Activated CD4-positive, CD25-positive, alpha-beta regulatory T cell treated with anti-CD3 and anti-CD28 coated beads, Interleukin-2, amount 50 U/mL, for 24 hours (primary cell): Measurements from ENCODE around the gene PERM1.
"Not testable (repeated sequence)": the region's sequence is repeated elsewhere in the genome, so short reads cannot be mapped to it uniquely, and the experiment has no call there.

Experiments
- ATAC-seq, 2 donors: fragments of 150-1000 bp; cut with Tn5 transposase; one replicate each; pipeline ENCODE4 v1.10.0; 2021; ENCODE audit warnings: mild to moderate bottlenecking in 1 of 2, moderate library complexity in 1 of 2

Gene PERM1

DNA sequence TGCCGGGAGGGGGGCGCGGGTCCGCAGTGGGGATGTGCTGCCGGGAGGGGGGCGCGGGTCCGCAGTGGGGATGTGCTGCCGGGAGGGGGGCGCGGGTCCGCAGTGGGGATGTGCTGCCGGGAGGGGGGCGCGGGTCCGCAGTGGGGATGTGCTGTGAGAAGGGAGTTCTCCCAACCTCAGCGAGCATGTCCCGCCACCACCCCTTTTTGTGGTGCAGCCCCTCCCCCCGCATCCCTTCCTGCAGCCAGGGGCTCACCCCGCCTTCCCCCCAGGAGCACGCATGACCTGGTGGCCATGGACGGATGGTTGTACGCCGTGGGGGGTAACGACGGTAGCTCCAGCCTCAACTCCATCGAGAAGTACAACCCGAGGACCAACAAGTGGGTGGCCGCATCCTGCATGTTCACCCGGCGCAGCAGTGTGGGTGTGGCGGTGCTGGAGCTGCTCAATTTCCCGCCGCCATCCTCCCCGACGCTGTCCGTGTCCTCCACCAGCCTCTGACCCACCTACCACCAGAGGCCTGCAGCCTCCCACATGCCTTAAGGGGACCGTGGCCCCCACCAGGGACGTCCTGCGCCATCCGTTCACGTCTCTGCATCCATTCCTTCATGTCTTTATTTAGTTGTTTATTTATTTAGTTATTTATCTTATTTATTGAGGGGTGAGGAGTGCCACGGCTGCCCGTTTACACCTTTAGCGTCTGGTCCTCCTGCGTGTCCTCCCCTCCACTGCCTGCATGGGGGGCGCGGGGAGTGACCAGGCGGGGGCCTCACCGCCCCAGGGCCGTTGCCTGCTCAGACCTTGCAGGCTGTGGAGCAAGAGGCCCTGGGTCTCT is 17.0 kb downstream of the PERM1 start:
- no peak for ATAC-seq

GRCh38 chr1:963746-964525 is 18.0 kb downstream of the PERM1 start:
- ATAC-seq, result no peak

GRCh38 chr1:963301-963651 is 18.6 kb downstream of the PERM1 start:
- ATAC-seq, result no peak

- ATAC-seq, result no peak
These were observed 19.3 kb downstream of the PERM1 start for GRCh38 chr1:962381-963300.

DNA sequence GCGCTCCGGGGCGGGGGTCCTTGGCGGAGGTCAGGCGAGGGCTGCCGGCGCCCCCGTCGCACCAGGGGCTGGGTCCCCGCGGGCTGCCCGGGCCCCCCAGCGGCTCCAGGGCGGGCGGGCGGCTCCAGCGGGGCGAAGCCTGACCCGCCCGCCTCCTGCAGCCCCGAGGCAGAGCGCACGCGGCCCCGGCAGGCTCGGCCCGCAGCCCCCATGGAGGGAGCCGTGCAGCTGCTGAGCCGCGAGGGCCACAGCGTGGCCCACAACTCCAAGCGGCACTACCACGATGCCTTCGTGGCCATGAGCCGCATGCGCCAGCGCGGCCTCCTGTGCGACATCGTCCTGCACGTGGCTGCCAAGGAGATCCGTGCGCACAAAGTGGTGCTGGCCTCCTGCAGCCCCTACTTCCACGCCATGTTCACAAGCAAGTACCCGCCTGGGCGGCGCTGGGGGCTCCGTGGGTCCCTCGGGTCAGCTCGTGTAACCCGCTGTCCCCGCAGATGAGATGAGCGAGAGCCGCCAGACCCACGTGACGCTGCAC is 20.7 kb downstream of the PERM1 start:
- ATAC-seq, result no peak

GRCh38 chr1:960363-961131 is 21.3 kb downstream of the PERM1 start, which contains the start of gene KLHL17:
KLHL17 (plus strand) TSS chr1:960584; CDS start chr1:960694, 110 bp downstream.
- peak; percentile 60 to 65 for ATAC-seq

DNA sequence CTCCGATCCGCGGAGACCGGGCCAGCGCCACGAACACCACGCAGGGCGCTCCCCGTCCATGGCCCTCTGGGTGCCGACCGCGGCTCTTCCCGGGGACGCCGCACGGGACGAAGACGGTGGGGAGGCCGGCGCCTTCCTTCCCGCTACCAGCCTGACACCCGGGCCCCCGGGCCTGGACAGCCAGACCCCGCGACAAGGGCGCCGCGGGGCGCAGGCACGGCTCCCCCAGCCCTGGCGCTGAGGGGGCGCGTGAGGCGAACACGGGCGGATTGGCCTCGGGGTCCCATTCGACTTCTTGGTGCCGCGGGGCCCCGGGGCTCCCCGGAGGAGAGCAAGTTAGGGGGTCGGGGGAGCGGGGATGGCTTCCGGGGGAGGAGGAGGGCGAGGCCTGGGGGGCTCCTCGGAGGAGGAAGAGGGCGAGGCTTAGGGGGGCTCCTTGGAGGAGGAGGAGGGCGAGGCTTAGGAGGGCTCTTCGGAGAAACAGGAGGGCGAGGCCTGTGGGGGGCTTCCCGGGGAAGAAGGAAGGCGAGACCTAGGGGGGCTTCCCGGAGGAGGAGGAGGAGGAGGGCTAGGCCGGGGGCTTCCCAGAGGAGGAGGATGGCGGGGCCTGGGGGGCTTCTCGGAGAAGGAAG is 22.0 kb downstream of the PERM1 start:
- peak in 1 of 2 donors; percentile 10 for ATAC-seq

DNA sequence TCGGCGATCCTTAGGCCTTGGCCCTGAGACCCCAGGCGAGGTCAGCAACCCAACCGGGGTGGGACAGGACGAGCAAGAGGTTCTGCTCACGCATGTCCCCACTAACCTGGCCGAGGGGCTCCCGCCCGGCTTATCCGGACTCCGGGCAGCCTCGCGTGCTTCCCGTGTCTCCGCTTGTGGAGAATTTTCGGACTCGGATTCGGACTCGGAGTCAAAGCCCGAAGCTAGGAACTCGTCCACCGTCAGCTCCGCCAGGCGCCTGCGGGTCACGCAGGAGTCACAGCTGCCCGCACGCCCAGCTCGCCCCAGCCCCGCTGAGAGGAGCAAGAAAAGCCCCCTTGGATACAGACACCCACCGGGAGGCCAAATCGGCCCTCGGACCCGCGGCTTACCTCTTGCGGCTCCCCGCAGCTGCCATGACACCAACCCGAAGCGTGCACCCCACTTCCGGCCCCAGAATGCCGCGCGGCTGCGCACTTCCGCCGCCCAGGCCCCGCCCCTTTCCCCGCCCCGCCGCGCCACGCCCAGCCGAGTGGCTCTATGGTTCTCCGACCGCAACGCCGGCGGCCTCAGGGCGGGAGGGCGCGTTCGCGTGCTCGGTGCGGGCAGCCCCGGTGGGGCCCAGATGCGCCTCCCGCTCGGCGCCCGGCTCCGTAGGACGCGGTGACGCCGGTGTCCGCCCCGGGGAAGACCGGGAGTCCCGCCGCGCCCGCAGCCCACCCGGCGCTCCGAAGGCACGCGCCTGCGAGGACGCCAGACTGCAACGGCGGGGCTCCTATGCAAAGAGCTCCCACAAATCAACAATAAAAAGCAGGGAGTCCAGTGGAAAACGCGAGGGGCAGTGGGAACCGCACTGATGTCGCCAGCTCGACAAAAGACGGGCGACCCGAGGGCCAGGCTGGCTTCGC is 22.8 kb downstream of the PERM1 start, which contains the start of gene NOC2L:
Gene NOC2L (minus strand): TSS at position 434 of the 908 bp plus-strand sequence. CDS start 16 bp downstream, at position 418.
- ATAC-seq, result peak; percentile 89 to 90

GRCh38 chr1:956636-957035 is 25.3 kb downstream of the PERM1 start:
- ATAC-seq, result no peak

DNA sequence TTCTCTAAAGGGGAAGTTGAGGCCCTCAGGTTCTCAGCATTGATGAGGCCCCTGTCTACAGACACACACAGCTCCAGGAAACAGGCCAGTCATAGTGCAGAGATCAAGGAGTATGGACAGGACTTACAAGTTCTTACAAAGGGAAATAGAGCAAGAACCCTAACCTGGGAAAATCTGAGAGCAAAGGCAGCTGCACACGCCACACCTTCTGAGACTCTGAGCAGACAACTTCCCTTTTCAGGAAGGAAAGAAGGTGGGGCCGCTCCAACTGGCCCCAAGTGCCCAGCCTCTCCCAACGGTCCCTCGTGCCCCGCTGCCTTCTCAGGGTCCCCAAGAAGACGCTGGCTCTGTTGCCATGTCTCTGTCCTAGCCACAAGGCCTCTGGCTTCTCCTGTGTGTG is 26.4 kb downstream of the PERM1 start:
- ATAC-seq, result no peak

GRCh38 chr1:954927-955326 is 27.0 kb downstream of the PERM1 start:
- no peak for ATAC-seq

DNA sequence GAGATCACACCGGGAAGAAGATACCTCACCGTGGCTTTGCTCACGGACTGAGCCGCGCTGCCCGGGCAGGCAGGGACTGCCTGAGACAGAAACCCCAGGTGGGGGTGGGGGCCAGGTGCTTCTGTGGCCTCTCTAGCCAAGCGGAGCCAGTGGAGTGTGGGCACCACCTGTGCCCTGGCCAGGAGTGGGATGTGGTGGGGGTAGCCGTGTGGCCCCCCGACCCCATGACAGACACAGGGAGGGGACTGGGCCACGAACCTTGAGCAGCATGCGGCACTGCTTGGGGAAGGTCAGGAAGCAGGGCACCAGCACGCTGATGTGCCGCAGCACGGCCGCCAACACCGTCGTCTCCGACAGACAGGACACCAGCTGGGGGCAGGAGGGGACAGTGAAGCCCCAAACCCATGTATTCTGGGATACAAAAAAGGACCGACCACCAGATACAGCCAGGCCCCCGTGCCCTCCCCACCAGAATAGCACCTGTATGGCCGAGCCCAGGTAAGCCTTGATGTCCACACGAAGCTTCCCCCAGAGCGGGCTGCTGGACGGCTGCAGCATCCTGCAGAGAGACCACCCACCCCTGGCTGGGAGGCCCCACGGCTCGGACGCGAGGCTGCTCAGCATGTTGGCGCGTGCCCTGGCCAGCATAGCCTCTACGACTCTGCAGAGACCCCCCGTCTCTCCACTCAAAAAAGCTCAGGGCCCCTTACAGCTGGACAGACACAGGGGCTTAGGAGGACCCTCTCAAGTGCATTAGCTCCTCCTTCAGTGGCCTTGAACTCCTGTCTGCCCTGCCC is 28.2 kb downstream of the PERM1 start:
- ATAC-seq, result no peak

DNA sequence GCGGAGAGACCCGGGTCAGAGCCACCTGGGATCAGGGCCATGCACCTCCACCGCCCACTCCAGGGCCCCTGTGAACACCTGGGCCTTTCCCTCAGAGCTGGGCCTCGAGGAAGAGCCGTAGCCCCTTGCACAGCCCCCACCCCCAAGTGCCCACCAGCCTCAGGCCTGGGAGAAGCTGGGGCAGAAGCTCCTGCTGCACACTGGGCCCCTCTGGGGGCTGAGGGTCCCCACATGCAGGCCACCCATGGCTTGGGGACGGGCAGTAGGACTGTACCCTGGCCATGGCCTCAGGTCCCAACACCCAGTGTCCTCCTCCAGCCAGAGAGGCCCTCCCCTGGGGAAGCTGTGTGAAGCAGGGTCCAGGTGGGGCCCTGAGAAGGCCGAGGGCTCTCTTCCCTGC is 29.3 kb downstream of the PERM1 start:
- no peak for ATAC-seq

GRCh38 chr1:952201-952600 is 29.7 kb downstream of the PERM1 start:
- no peak for ATAC-seq

GRCh38 chr1:951364-951763 is 30.5 kb downstream of the PERM1 start:
- ATAC-seq, result no peak

DNA sequence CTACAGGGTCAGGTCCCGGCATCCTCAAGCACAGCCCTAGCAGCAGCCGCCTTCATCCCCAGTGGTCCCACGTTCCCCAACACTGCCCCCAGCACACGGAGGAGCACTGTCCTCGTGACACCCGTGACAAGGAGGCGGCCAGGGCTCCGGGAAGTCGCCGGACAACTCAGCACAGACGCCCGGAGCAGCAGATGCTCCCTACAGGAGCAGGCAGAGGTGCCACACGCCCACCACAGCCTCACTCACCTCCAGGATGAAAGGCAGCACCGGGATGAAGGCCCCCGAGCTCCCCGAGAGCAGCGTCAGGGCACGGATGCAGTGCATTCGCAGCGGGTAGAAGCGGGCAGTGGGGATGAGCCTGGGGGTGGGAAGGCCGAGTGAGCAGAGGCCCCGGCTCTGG is 31.0 kb downstream of the PERM1 start:
- ATAC-seq, result no peak

DNA sequence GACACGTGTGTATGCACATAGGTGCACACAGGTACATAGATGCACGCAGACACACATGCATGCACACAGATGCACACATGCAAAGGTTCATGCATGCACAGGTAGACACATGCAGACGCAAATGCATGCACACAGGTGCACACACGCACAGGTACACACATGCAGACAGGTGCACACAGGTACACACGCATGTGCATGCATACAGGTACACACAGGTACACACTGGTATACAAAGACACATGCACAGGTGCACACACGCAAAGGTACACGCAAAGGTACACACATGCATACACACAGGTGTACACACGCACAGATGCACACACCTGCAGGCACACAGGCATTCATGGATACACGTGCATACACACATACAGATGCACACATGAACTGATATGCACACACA is 31.6 kb downstream of the PERM1 start:
- no peak for ATAC-seq

DNA sequence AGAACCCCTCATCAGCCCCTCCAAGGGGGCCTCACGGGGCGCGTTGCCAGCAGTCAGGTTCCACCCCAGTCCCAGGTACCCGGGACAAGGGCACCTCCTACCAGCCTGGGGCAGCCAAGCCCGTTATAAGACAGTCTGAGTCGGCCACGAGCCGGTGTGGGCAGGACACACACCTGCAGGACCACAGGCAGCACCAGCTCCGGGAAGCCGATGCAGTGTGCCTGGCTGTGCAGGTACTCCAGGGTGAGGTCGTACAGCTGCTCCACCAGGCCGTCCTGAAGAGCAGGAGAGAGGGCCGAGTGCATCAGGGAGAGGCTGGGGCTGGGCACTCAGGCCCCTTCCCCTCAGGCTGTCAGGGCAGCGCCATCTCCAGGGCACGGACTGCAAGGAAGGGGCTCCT is 33.9 kb downstream of the PERM1 start:
- ATAC-seq, result no peak

GRCh38 chr1:946811-947210 is 35.1 kb downstream of the PERM1 start:
- ATAC-seq, result not testable (repeated sequence)
